Measurements from ENCODE around the gene TXNDC5.

TXNDC5 gene

GRCh38 chr6:7886132-7886531, 24.5 kb downstream of the TXNDC5 start:
- TF ChIP-seq CTCF (IDR thresholded peaks at IDR 0.05; ENCODE audit: control insufficient read depth, insufficient read depth, low read depth, low read length, missing control alignments) = no peak
- H3K4me3 ChIP-seq (ENCODE audit: control insufficient read depth, low read depth, low read length) = no peak overlapping the region
- no peak for DNase-seq (ENCODE audit: low read depth)

GRCh38 chr6:7883381-7883780, 27.2 kb downstream of the TXNDC5 start:
- no peak for TF ChIP-seq CTCF (IDR thresholded peaks at IDR 0.05; ENCODE audit: control insufficient read depth, insufficient read depth, low read depth, low read length, missing control alignments)
- DNase-seq (ENCODE audit: low read depth) = no peak
- no peak overlapping the region for H3K4me3 ChIP-seq (ENCODE audit: control insufficient read depth, low read depth, low read length)

GRCh38 chr6:7882505-7883257, 27.9 kb downstream of the TXNDC5 start:
- DNase-seq (ENCODE audit: low read depth) = no peak
- TF ChIP-seq CTCF (IDR thresholded peaks at IDR 0.05; ENCODE audit: control insufficient read depth, insufficient read depth, low read depth, low read length, missing control alignments) = no peak
- no peak overlapping the region for H3K4me3 ChIP-seq (ENCODE audit: control insufficient read depth, low read depth, low read length)

GRCh38 chr6:7881765-7882500, 28.7 kb downstream of the TXNDC5 start:
- no peak for TF ChIP-seq CTCF (IDR thresholded peaks at IDR 0.05; ENCODE audit: control insufficient read depth, insufficient read depth, low read depth, low read length, missing control alignments)
- DNase-seq (ENCODE audit: low read depth) = no peak

GRCh38 chr6:7880718-7881107, 29.9 kb downstream of the TXNDC5 start:
- H3K4me3 ChIP-seq (ENCODE audit: control insufficient read depth, low read depth, low read length) = no peak overlapping the region
- DNase-seq (ENCODE audit: low read depth) = no peak
- TF ChIP-seq CTCF (IDR thresholded peaks at IDR 0.05; ENCODE audit: control insufficient read depth, insufficient read depth, low read depth, low read length, missing control alignments) = no peak

More at GRCh38 chr6:7881765-7882500, 28.7 kb downstream of the TXNDC5 start:
- H3K4me3 ChIP-seq (ENCODE audit: control insufficient read depth, low read depth, low read length) = no peak overlapping the region

GRCh38 chr6:7879980-7880717, 30.4 kb downstream of the TXNDC5 start:
- no peak overlapping the region for H3K4me3 ChIP-seq (ENCODE audit: control insufficient read depth, low read depth, low read length)
- TF ChIP-seq CTCF (IDR thresholded peaks at IDR 0.05; ENCODE audit: control insufficient read depth, insufficient read depth, low read depth, low read length, missing control alignments) = no peak
- no peak for DNase-seq (ENCODE audit: low read depth)

All from AG09309 (cell line).